ENCODE data around the gene SNAP25.

SNAP25 gene

DNA sequence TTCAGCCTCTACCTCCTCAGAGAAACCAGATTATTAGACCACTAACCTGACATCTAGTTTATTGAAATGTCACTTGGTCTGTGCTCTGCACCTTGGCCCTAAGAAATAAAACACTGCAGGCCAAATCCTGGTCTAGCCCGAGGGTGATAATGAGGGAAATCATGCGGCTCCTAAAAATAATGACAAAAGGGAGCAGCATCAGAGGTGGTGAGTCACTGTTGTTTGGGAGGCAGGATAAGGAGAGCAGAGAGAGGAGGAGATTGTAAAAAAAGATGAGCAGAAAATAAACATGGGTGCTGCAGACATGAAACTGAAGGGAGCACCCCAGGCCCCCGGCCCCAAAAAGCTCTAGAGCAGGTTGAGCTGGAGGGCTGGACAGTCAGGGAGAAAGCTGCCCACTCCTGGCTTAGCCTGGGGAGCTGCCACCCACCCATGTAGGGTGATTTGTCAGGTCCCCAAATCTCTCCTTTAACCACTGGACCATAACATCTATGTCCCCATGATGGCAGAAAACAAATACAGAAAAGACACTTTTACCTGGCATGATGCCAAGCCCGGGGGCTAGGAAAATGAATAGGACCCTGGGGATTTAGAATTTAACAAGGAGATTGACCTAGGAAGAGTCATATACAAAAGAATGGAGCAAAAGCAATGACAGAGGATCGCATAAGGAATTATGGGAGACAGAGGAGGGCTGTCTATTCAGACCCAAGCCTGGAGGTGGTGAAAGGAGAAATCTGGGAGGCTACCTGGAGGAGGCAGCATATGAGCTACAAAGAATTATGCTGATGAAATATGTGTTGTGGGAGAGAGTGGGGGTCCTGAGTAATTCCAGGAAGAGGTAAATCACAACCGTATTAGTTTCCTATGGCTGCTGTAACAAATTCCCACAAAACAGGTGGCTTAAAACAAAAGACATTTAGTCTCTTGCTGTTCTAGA, 103.7 kb downstream of the SNAP25 start:
- Histone ChIP-seq H3K36me3 (ENCODE audit: control insufficient read depth in 4 of 4, insufficient read depth in 4 of 4, low read length in 3 of 4) (no peaks in the 10 kb centered on the region), H3K4me1 (ENCODE audit: control extremely low read depth in 1 of 4, control insufficient read depth in 4 of 4, insufficient read depth in 4 of 4, low read length in 3 of 4) (peaks cover 0 to 14% (median 12%) of the 10 kb centered on the region in 4 experiments), H3K27me3 (replicated peaks in 2 of 5; ENCODE audit: control insufficient read depth in 4 of 5, insufficient read depth in 5 of 5, low read length in 4 of 5) (no peaks in the 10 kb centered on the region), H3K27ac (ENCODE audit: insufficient read depth in 1 of 2, low read depth in 1 of 2, low read length in 2 of 2, poor library complexity in 1 of 2, severe bottlenecking in 2 of 2) (no peak overlapping the region), H3K9me3 (ENCODE audit: control extremely low read depth in 1 of 5, control insufficient read depth in 4 of 5, insufficient read depth in 2 of 5, low read depth in 1 of 5, low read length in 4 of 5) (no peaks in the 10 kb centered on the region), H3K4me3 (ENCODE audit: control insufficient read depth in 1 of 7, extremely low read depth in 1 of 7, insufficient read depth in 4 of 7, low read depth in 2 of 7, low read length in 6 of 7) (no peak overlapping the region)
- no peak for DNase-seq
- POLR2A ChIA-PET: no interaction called here
- CTCF ChIA-PET: no interaction called here
- 96% methylated on average over 6 of the region's 6 CpGs for WGBS (ENCODE audit: insufficient coverage)

DNA sequence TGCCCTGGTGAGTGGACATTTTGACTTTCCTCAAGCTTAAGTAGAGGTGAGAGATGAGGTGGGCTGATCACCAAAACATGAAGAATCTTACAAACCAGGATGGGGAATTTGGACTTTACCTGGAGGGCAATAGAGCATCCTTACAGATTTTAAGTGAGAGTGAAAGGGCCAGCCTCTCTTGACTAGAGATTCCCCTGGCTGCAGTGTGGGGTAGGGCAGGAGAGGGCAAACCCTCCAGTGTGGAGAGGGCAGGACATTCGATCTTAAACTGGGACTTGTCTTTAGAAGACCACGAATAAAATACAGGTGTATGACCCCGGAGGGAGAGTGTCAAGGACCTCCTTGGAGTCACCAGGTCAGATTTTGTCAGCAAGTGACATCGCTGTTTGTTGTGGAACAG, 105.1 kb downstream of the SNAP25 start:
- no peak overlapping the region for H3K27ac ChIP-seq (ENCODE audit: insufficient read depth in 1 of 2, low read depth in 1 of 2, low read length in 2 of 2, poor library complexity in 1 of 2, severe bottlenecking in 2 of 2)
- peaks cover 0 to 3% (median 0%) of the 10 kb centered on the region in 4 experiments for H3K4me1 ChIP-seq (ENCODE audit: control extremely low read depth in 1 of 4, control insufficient read depth in 4 of 4, insufficient read depth in 4 of 4, low read length in 3 of 4)
- WGBS (ENCODE audit: insufficient coverage): 95% methylated on average over 4 of the region's 4 CpGs
- H3K4me3 ChIP-seq (ENCODE audit: control insufficient read depth in 1 of 7, extremely low read depth in 1 of 7, insufficient read depth in 4 of 7, low read depth in 2 of 7, low read length in 6 of 7): no peak overlapping the region
- no peaks in the 10 kb centered on the region for H3K9me3 ChIP-seq (ENCODE audit: control extremely low read depth in 1 of 5, control insufficient read depth in 4 of 5, insufficient read depth in 2 of 5, low read depth in 1 of 5, low read length in 4 of 5)
- ChIA-PET POLR2A (no interaction called here), CTCF (no interaction called here)
- no peaks in the 10 kb centered on the region for H3K36me3 ChIP-seq (ENCODE audit: control insufficient read depth in 4 of 4, insufficient read depth in 4 of 4, low read length in 3 of 4)
- DNase-seq: no peak
- no peaks in the 10 kb centered on the region for H3K27me3 ChIP-seq (replicated peaks in 2 of 5; ENCODE audit: control insufficient read depth in 4 of 5, insufficient read depth in 5 of 5, low read length in 4 of 5)

DNA sequence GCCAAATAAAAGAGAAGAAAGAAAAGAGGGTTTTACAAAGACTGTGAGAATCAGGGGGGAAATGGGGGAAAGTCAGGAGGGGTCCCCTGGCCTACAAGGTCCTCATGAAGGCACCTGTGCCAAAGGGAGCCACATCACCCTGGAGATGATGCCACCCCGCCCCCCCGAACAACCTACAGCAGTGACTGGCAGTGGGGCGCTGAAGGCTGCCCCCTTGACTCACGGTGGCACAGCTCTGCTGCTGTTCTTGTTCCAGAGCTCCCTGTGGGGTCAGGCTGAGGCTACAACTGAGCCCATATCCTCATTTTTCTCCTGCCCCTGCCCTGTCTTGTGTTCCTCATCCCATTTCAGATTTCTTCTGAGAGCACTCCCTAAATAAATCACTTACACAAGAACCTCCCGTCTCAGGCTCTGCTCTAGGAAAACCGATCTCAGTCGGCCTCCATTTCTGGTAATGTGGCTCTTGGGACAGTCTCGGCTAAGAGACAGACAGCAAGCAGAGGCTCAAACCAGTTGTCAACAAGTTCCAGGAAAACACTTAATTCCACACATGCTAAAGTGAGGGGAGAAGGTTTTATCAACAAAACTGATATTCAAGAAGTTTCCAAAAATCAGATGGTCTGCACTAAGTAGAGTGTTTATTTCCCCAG, 105.7 kb downstream of the SNAP25 start:
- no peaks in the 10 kb centered on the region for H3K9me3 ChIP-seq (ENCODE audit: control extremely low read depth in 1 of 5, control insufficient read depth in 4 of 5, insufficient read depth in 2 of 5, low read depth in 1 of 5, low read length in 4 of 5)
- no peaks in the 10 kb centered on the region for H3K27me3 ChIP-seq (replicated peaks in 2 of 5; ENCODE audit: control insufficient read depth in 4 of 5, insufficient read depth in 5 of 5, low read length in 4 of 5)
- no peak overlapping the region for H3K27ac ChIP-seq (ENCODE audit: insufficient read depth in 1 of 2, low read depth in 1 of 2, low read length in 2 of 2, poor library complexity in 1 of 2, severe bottlenecking in 2 of 2)
- ChIA-PET CTCF (no interaction called here), POLR2A (no interaction called here)
- H3K4me3 ChIP-seq (ENCODE audit: control insufficient read depth in 1 of 7, extremely low read depth in 1 of 7, insufficient read depth in 4 of 7, low read depth in 2 of 7, low read length in 6 of 7): no peak overlapping the region
- peaks cover 0 to 3% (median 0%) of the 10 kb centered on the region in 4 experiments for H3K4me1 ChIP-seq (ENCODE audit: control extremely low read depth in 1 of 4, control insufficient read depth in 4 of 4, insufficient read depth in 4 of 4, low read length in 3 of 4)
- no peak for DNase-seq
- H3K36me3 ChIP-seq (ENCODE audit: control insufficient read depth in 4 of 4, insufficient read depth in 4 of 4, low read length in 3 of 4): no peaks in the 10 kb centered on the region
- 97% methylated on average over 6 of the region's 8 CpGs for WGBS (ENCODE audit: insufficient coverage)

DNA sequence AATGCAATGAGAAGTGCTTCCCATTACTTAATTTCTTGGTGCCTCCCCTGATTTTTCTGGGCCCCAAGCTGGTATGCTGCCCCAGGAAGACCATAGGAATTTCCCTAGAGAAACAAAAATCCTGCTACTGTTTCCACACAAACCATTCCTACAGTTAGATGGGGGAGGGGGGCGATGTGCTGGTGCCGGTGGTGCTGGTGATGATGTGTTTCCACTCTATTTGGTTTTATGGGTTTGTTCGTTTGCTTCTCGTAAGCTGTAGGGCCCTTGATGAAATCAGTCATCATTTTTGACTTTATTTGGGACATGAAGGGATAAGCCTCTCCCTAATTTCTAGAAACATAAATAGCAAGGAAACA, 110.2 kb downstream of the SNAP25 start:
- POLR2A ChIA-PET: no interaction called here
- Histone ChIP-seq H3K4me1 (ENCODE audit: control extremely low read depth in 1 of 4, control insufficient read depth in 4 of 4, insufficient read depth in 4 of 4, low read length in 3 of 4) (no peaks in the 10 kb centered on the region), H3K27ac (ENCODE audit: insufficient read depth in 1 of 2, low read depth in 1 of 2, low read length in 2 of 2, poor library complexity in 1 of 2, severe bottlenecking in 2 of 2) (no peak overlapping the region), H3K9me3 (ENCODE audit: control extremely low read depth in 1 of 5, control insufficient read depth in 4 of 5, insufficient read depth in 2 of 5, low read depth in 1 of 5, low read length in 4 of 5) (no peaks in the 10 kb centered on the region), H3K36me3 (ENCODE audit: control insufficient read depth in 4 of 4, insufficient read depth in 4 of 4, low read length in 3 of 4) (no peaks in the 10 kb centered on the region), H3K27me3 (replicated peaks in 2 of 5; ENCODE audit: control insufficient read depth in 4 of 5, insufficient read depth in 5 of 5, low read length in 4 of 5) (no peaks in the 10 kb centered on the region), H3K4me3 (ENCODE audit: control insufficient read depth in 1 of 7, extremely low read depth in 1 of 7, insufficient read depth in 4 of 7, low read depth in 2 of 7, low read length in 6 of 7) (no peak overlapping the region)
- no peak for DNase-seq
- CTCF ChIA-PET: no interaction called here
- WGBS (ENCODE audit: insufficient coverage): no CpG with 5 or more reads among the region's 4 CpGs

DNA sequence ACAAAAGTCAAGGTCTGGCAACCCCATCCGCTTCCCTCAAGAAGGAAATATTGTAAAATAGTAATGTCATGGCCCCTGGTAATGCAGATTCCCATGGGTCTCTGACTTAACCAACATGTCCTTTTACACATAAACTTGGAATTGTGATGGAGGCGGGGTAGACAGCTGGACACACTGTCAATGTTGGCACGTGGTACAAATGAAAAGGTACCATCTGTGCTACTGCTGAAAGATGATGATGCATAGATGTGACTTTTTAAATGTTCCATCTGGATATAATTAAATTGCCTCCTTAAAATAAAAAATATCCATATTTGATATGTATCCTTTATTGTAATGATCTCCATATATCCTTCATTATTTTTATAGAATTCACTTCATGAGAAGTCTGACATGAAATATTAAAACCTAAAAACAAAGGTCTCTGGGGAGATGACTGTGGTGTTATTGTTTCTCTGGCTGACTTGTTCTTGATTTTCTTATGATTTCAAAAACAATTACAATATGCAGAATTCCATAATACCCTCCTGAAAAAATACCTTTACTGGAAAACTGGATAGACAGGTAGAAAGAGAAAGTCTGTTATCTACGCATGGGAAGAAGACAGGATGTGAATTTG, 110.9 kb downstream of the SNAP25 start:
- Histone ChIP-seq H3K9me3 (ENCODE audit: control extremely low read depth in 1 of 5, control insufficient read depth in 4 of 5, insufficient read depth in 2 of 5, low read depth in 1 of 5, low read length in 4 of 5) (no peaks in the 10 kb centered on the region), H3K27ac (ENCODE audit: insufficient read depth in 1 of 2, low read depth in 1 of 2, low read length in 2 of 2, poor library complexity in 1 of 2, severe bottlenecking in 2 of 2) (no peak overlapping the region), H3K36me3 (ENCODE audit: control insufficient read depth in 4 of 4, insufficient read depth in 4 of 4, low read length in 3 of 4) (no peaks in the 10 kb centered on the region), H3K4me1 (ENCODE audit: control extremely low read depth in 1 of 4, control insufficient read depth in 4 of 4, insufficient read depth in 4 of 4, low read length in 3 of 4) (no peaks in the 10 kb centered on the region), H3K4me3 (ENCODE audit: control insufficient read depth in 1 of 7, extremely low read depth in 1 of 7, insufficient read depth in 4 of 7, low read depth in 2 of 7, low read length in 6 of 7) (no peak overlapping the region), H3K27me3 (replicated peaks in 2 of 5; ENCODE audit: control insufficient read depth in 4 of 5, insufficient read depth in 5 of 5, low read length in 4 of 5) (no peaks in the 10 kb centered on the region)
- no CpG with 5 or more reads among the region's 4 CpGs for WGBS (ENCODE audit: insufficient coverage)
- ChIA-PET POLR2A (no interaction called here), CTCF (no interaction called here)
- DNase-seq: no peak

DNA sequence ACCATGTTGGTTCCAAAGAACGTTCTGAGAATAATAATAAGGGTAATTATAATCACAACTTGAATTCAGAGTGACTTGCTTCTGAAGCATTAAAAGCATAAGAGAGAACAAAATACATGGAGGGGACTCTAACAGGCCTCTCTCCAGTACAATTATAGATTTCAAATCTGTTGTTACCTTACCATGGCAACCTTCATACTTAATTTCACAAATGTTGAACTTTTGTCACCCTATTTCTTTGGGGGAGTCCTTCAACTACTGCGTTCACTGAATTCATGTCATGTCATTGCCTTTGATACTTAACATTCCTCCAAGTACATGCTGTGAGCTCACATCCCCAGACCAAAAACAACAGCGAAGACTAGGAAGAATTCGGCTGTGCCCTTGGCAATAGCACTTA, 111.4 kb downstream of the SNAP25 start:
- Histone ChIP-seq H3K27me3 (replicated peaks in 2 of 5; ENCODE audit: control insufficient read depth in 4 of 5, insufficient read depth in 5 of 5, low read length in 4 of 5) (no peaks in the 10 kb centered on the region), H3K9me3 (ENCODE audit: control extremely low read depth in 1 of 5, control insufficient read depth in 4 of 5, insufficient read depth in 2 of 5, low read depth in 1 of 5, low read length in 4 of 5) (no peaks in the 10 kb centered on the region), H3K36me3 (ENCODE audit: control insufficient read depth in 4 of 4, insufficient read depth in 4 of 4, low read length in 3 of 4) (no peaks in the 10 kb centered on the region), H3K4me1 (ENCODE audit: control extremely low read depth in 1 of 4, control insufficient read depth in 4 of 4, insufficient read depth in 4 of 4, low read length in 3 of 4) (no peaks in the 10 kb centered on the region), H3K27ac (ENCODE audit: insufficient read depth in 1 of 2, low read depth in 1 of 2, low read length in 2 of 2, poor library complexity in 1 of 2, severe bottlenecking in 2 of 2) (no peak overlapping the region), H3K4me3 (ENCODE audit: control insufficient read depth in 1 of 7, extremely low read depth in 1 of 7, insufficient read depth in 4 of 7, low read depth in 2 of 7, low read length in 6 of 7) (no peak overlapping the region)
- DNase-seq: no peak
- WGBS (ENCODE audit: insufficient coverage): 100% methylated on average over 2 of the region's 4 CpGs
- POLR2A ChIA-PET: no interaction called here
- CTCF ChIA-PET: no interaction called here

All from common myeloid progenitor, CD34-positive (primary cell).